ENCODE results near the gene FOXC2. TPM values are rescaled to one million over a fixed set of nuclear protein-coding genes. Genes with fewer than 3 reads are reported as not detected.
A peak's percentile ranks its signal among the peaks of the same experiment; 100 is the strongest.

Gene FOXC2
- total RNA-seq, 4 donors from 2014 or later: 0.09 to 0.57 (median 0.40) TPM

GRCh38 chr16:86580791-86581170 is 14.2 kb downstream of the FOXC2 start:
- intact Hi-C loops (cut with DNase I): loop anchor here (10.0 kb wide), 1 partner anchor 184 kb away; no protein-coding TSS in a partner anchor
- 78 to 84% methylated on average over 9 of the region's 9 CpGs for WGBS, 2 donors
- Histone ChIP-seq H3K27me3 (peaks cover 8 to 92% (median 30%) of the 10 kb centered on the region in 4 donors), H3K4me3 (no peak overlapping the region), H3K4me1 (peaks cover 7 to 30% (median 10%) of the 10 kb centered on the region in 3 donors), H3K27ac (no peak overlapping the region), H3K9me3 (no peaks in the 10 kb centered on the region), H3K36me3 (no peaks in the 10 kb centered on the region)
- TF ChIP-seq, protein P1, sequence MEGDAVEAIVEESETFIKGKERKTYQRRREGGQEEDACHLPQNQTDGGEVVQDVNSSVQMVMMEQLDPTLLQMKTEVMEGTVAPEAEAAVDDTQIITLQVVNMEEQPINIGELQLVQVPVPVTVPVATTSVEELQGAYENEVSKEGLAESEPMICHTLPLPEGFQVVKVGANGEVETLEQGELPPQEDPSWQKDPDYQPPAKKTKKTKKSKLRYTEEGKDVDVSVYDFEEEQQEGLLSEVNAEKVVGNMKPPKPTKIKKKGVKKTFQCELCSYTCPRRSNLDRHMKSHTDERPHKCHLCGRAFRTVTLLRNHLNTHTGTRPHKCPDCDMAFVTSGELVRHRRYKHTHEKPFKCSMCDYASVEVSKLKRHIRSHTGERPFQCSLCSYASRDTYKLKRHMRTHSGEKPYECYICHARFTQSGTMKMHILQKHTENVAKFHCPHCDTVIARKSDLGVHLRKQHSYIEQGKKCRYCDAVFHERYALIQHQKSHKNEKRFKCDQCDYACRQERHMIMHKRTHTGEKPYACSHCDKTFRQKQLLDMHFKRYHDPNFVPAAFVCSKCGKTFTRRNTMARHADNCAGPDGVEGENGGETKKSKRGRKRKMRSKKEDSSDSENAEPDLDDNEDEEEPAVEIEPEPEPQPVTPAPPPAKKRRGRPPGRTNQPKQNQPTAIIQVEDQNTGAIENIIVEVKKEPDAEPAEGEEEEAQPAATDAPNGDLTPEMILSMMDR (IDR thresholded peaks at IDR 0.05): no peak
- TF ChIP-seq POLR2A (IDR thresholded peaks at IDR 0.05): no peak
- DNase-seq: no peak

DNA sequence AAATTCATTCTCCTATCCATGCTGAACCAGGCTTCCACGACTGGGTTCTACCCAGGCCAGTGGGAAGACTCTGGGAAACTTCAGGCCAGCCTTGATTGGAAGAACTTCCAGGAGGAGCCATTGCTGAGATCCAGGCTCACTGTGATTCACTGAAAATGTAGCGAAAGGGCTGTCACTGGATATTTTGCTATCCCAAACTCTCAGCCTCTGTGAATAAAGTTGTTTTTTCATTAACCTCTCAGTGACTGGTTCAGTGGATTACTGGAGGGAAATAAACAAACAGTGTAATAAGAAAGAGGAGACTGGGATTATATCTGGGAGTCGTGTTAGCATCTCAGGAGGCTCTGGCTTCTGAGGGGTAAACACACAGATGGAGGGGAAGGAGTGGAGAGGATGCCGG is 14.8 kb downstream of the FOXC2 start:
- peaks cover 3 to 23% (median 7%) of the 10 kb centered on the region in 3 donors for H3K4me1 ChIP-seq
- H3K27ac ChIP-seq: no peak overlapping the region
- H3K4me3 ChIP-seq: no peak overlapping the region
- DNase-seq: no peak
- 69 to 71% methylated on average over 3 to 4 of the region's 4 CpGs for WGBS, 2 donors
- no peak for TF ChIP-seq POLR2A (IDR thresholded peaks at IDR 0.05)
- TF ChIP-seq, protein P1 (IDR thresholded peaks at IDR 0.05): no peak
- intact Hi-C loops (cut with DNase I): loop anchor here (10.0 kb wide), 1 partner anchor 183 kb away; no protein-coding TSS in a partner anchor
- no peaks in the 10 kb centered on the region for H3K36me3 ChIP-seq
- H3K9me3 ChIP-seq: no peaks in the 10 kb centered on the region
- H3K27me3 ChIP-seq: peaks cover 6 to 89% (median 29%) of the 10 kb centered on the region in 4 donors

DNA sequence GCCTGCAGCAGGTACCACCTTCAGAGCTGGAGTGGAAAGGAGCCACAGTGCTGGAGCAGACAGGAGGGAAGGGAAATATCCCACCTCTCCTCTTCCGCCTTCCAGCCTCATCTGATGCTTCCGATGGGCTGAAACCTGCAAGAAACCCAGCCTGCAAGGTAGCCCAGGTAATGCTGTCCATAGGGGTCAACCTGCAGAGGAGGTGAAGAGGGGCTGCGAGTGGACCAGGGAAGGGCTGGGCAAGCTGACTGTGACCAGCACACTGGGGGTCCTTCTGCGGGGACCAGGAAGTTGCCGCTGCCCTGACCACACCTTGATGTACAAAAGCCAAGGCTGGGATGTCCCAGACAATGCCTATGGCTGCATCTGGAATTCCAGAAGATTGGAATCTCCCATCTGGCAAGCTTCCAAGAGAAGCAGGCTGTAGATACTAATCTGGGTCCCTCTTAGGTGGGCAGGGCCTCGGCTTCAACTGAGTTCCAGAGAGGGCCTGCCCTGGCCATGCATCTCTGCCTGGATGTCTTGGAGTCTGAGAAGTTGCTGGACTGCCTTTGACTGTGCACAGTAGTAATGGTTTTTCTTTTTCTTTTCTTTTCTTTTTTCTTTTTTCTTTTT is 17.5 kb downstream of the FOXC2 start:
- Histone ChIP-seq H3K27ac (no peak overlapping the region), H3K36me3 (no peaks in the 10 kb centered on the region), H3K4me3 (no peak overlapping the region), H3K9me3 (no peaks in the 10 kb centered on the region), H3K4me1 (peaks cover 0 to 6% (median under 1%) of the 10 kb centered on the region in 3 donors), H3K27me3 (peaks cover 0 to 74% (median 10%) of the 10 kb centered on the region in 4 donors)
- no peak for TF ChIP-seq POLR2A (IDR thresholded peaks at IDR 0.05)
- TF ChIP-seq, protein P1 (IDR thresholded peaks at IDR 0.05): no peak
- intact Hi-C loops (cut with DNase I): loop anchor here (10.0 kb wide), 1 partner anchor 181 kb away; no protein-coding TSS in a partner anchor
- DNase-seq: no peak
- WGBS, 2 donors: 63 to 76% methylated on average over 1 to 6 of the region's 6 CpGs

- intact Hi-C loops (cut with DNase I): loop anchor here (10.0 kb wide), 1 partner anchor 180 kb away; no protein-coding TSS in a partner anchor
- peak overlapping the region in 2 of 4 donors; percentile 18 to 60 for H3K27ac ChIP-seq
These were observed 18.4 kb downstream of the FOXC2 start for GRCh38 chr16:86584726-86585721.

More at GRCh38 chr16:86584726-86585721, 18.4 kb downstream of the FOXC2 start:
- no peak overlapping the region for H3K4me3 ChIP-seq
- no peaks in the 10 kb centered on the region for H3K36me3 ChIP-seq
- WGBS, 2 donors: 71 to 80% methylated on average over 9 to 11 of the region's 12 CpGs
- no peak for DNase-seq
- H3K4me1 ChIP-seq: no peaks in the 10 kb centered on the region
- TF ChIP-seq, protein P1 (IDR thresholded peaks at IDR 0.05): no peak
- no peak for TF ChIP-seq POLR2A (IDR thresholded peaks at IDR 0.05)
- peaks cover 0 to 74% (median 2%) of the 10 kb centered on the region in 4 donors for H3K27me3 ChIP-seq
- H3K9me3 ChIP-seq: no peaks in the 10 kb centered on the region

All from esophagus squamous epithelium (tissue), 5 donors.